Activated CD4-positive, CD25-positive, alpha-beta regulatory T cell treated with anti-CD3 and anti-CD28 coated beads, Interleukin-2, amount 50 U/mL, for 24 hours (primary cell): ENCODE results near the gene FUBP3.

ENCODE experiments used
- ATAC-seq, 2 donors: fragments of 150-1000 bp; cut with Tn5 transposase; one replicate each; pipeline ENCODE4 v1.10.0; 2021; ENCODE audit warnings: mild to moderate bottlenecking in 1 of 2, moderate library complexity in 1 of 2

The FUBP3 gene, protein sequence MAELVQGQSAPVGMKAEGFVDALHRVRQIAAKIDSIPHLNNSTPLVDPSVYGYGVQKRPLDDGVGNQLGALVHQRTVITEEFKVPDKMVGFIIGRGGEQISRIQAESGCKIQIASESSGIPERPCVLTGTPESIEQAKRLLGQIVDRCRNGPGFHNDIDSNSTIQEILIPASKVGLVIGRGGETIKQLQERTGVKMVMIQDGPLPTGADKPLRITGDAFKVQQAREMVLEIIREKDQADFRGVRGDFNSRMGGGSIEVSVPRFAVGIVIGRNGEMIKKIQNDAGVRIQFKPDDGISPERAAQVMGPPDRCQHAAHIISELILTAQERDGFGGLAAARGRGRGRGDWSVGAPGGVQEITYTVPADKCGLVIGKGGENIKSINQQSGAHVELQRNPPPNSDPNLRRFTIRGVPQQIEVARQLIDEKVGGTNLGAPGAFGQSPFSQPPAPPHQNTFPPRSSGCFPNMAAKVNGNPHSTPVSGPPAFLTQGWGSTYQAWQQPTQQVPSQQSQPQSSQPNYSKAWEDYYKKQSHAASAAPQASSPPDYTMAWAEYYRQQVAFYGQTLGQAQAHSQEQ

DNA sequence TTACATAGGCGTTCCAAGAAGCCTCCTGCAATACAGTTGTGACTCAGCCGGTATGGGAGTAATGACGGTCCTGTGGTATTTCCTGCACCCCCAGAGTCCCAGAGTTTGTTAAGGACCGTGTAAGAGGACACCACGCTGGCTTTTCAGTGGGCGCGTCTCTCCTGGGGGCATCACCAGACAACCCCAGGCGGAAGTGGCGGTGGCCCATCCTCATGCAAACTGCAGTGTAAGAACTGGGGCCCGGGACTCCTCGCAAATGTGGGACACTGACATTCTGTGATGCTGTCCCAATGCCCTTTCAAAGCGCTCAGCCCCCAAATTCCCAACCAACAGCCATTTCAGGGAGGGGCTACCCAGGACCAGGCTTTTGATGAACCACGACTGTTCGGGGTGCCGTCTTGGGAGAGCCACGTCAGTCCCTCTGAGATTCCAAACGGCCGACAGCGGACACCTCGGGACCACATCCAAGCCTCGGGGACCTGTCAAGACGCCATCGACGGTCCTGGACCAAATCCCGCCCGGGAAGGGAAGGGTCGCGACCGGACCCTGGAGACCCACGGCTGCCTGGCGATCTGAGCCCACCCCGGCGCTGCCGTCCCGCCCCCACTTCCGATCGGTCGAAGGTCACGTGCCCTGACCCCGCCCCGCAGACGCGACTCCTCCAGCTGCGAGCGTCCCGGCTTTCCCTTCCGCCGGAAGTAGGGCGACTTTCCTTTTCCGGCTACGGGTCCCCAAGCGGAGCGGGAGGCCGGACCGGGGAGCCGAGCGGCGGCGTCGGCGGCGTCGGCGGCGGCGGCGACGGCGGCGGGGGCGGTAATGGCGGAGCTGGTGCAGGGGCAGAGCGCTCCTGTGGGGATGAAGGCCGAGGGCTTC lies at the start of gene FUBP3:
Gene FUBP3 (plus strand): TSS at position 713 of the 873 bp plus-strand sequence. CDS start 104 bp downstream, at position 817.
- ATAC-seq: peak; percentile 93 to 95

DNA sequence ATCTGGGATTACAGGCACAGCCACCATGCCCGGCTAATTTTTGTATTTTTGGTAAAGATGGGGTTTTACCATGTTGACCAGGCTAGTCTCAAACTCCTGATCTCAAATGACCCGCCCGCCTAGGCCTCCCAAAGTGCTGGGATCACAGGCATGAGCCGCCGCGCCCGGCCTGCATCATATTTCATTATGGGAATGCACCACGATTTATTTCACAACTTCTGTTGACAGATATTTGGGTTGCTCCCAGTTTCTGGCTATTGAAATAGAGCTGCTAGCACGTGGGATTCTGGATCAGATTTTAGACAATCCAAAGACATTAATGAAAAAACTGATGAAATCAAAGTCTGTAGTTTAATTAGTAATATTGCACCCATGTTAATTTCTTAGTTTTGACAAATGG lies 48.4 kb upstream of the FUBP3 start:
- no peak for ATAC-seq

DNA sequence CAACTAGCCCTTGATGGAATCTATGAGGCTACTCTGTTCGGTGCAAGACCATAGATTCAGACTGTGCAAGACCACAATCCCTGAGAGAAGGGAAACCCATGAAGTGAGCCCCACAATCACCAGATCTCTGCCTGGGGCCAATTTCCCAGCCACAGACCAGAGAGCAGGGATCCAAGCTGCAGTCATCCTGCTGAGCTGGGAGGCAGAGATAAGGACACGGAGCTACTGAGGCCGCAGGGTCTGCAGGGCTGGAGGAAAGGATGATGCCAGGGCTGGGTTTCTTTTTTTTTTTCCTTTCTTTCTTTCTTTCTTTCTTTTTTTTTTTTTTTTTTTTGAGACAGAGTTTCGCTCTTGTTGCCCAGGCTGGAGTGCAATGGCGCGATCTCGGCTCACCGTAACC lies 47.7 kb upstream of the FUBP3 start:
- no peak for ATAC-seq

DNA sequence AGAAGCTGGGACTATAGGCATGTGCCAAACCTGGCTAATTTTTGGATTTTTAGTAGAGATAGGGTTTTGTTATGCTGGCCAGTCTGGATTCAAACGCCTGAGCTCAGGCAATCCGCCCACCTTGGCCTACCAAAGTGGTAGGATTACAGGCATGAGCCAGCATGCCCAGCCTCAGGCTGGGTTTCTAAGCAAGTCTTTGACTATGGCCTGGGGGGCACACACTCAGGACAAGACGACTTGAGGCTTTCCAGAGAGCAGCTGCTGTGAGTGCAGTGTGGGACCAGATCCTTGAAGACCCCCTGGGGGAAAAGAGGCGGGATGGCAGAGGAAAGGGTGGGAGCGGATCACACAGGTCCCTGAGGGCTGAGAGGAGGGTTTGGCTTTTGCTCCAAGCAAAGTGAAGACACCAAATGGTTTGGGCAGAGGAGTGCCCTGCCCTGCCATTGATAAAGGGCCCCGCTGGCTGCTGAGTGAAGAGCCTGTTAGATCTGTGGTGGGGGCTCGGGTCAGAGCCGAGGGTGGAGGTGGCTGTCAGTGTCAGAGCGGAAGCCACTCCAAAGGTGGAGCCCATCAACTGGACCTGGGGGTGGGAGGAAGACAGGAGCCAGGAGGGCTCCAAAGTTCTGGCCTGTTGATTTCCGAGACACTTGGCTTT lies 46.8 kb upstream of the FUBP3 start:
- no peak for ATAC-seq

DNA sequence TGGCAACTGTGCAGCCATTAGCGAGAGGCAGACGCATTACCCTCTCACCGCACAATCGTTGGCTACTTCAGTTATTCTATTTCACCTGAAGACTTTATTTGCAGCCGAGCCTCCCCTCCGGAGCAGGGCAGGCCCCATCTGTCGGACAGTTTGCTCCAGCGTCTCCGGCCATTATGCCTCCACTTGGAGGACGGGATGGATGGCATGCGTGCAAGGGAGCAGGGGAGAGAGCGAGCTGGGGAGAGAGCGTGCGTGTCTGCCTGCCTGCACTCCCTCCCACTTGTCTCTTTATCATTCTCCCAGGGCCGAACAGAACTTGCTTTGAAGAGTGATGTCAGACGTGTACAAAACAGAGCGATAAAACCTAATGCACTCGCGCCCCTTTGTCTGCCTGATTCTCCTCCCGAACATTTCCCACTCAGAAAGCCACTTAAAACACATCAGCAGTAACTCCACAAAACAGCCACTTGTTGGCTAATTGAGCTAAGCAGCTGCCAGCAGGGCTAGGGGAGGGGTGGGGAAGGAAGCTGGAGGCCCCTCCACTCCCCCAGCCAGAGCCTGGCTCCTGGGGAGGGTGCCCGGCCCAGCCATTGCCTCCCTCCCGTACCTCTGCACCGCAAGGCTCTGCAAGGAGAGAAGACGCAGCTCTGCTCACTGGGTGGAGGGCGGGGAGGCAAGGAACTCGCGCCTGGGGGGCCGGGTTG lies 43.4 kb upstream of the FUBP3 start:
- no peak for ATAC-seq

DNA sequence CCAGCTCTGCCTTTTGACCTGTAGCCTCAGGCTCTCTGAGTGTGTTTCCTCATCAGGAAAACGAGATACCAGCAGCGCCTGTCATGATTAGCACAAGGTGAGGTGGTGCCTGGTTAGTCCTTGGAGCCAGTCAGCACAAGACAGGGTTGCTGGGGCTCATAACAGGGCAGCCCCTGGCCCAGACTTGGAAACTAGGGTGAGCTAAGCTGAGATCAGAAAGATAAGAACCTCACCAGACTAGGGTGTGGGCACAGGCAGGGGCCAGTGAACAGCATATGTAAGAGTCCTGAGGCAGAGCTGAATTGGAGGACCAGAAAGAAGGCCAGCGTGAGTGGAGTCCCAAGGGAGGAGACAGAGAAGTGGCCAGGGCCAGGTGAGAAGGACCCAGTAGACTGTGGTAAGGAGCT lies 42.7 kb upstream of the FUBP3 start:
- ATAC-seq: no peak

DNA sequence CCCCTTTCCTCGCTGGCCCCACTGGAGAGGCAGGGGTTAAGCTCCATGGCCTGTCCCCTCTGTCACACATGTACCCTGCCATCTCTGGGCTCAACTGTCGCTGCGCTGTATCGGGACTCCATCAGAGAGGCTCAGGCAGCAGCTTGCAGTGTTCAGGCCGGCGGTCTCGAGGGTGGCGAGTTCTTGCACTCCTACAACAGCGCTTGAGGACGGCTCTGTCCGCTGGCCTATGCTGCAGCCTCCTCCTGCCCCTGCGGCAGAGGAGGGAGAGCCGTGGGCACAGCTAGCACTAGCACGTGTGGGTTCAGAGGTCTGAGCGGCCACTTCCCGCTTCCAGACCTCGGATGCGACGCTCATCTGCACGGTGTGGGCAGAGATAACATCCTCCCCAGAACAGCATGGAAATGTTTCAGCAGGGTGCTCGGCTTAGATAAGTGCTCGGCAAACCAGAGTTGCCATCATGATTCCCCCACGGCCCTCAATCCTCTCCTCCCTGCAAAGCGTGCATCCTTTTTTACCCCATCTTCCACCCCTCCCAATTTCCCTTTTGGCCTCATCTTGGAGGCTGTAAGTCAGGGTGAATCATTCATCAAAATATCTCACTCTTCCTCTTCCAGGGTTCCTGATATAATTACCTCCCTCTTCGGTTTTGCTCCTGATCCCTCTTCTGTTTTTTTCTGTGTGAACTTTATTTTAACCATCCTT lies 41.9 kb upstream of the FUBP3 start:
- ATAC-seq: peak in 1 of 2 donors; percentile 13

DNA sequence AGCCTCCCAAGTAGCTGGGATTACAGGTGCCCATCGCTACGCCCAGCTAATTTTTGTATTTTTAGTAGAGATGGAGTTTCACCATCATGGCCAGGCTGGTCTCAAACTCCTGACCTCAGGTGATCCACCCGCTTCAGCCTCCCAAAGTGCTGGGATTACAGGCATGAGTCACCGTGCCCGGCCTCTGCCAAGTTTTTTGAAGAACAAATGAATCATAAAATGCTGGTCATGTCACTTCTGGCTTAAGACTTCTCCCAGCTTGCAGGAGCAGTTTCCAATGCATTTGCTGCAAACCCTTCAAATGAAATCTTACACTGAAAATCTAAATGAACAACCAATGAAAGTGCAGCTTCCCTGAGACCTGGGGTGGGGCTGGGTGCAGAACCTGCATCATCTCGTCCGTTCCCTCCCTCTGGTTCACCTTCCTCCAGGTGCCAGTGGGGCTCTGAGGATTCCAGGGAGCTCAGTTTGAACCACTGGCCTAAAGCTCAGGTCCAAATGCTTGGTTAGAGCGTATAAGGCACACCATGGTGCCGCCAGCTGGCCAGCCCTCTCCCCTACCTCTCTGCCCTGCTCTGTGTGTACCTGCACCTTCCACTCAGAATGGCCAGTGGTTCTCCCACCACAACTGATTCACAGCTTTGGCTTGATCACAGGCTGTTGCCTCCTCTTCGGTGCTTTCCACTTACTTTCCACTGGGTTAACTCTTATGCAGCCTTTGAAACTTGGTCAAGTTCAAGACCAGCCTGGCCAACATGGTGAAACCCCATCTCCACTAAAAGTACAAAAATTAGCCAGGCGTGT lies 39.8 kb upstream of the FUBP3 start:
- no peak for ATAC-seq

DNA sequence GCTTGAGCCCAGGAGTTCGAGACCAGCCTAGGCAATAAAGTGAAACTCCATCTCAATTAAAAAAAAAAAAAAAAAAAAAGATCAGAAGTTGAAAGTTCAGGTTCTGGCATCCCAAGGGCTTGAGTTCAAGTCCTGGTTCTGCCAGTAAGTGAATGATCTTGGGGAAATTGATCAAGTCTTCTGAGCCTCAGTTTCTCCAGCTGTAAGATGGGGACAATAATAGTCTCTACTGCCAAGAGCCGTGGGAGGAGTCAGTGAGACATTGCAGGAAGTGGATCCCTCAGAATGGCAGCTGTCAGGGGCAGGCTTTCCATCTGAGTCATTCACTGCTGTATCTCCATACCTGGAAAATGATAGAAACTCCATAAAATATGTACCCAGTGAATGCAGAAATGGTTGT lies 37.8 kb upstream of the FUBP3 start:
- no peak for ATAC-seq

DNA sequence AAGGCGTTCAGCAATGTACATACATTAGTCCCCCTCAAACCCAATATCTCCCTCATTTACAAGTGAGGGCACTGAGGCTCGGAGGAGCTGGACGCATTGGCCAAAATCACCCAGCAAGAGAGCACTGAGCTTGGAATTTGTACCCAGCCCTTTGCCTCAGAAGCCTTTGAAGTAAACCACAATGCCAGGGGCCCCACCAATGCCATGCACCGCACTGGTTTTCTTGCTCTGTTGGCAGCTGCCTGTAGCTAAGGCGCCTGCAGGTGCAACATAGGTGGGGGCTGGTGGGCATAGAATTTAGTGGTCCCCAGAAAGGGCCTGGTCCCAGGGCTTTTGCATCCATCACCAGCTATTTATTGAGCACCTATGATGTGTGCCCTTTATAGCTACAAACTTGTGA lies 37.3 kb upstream of the FUBP3 start:
- ATAC-seq: no peak

DNA sequence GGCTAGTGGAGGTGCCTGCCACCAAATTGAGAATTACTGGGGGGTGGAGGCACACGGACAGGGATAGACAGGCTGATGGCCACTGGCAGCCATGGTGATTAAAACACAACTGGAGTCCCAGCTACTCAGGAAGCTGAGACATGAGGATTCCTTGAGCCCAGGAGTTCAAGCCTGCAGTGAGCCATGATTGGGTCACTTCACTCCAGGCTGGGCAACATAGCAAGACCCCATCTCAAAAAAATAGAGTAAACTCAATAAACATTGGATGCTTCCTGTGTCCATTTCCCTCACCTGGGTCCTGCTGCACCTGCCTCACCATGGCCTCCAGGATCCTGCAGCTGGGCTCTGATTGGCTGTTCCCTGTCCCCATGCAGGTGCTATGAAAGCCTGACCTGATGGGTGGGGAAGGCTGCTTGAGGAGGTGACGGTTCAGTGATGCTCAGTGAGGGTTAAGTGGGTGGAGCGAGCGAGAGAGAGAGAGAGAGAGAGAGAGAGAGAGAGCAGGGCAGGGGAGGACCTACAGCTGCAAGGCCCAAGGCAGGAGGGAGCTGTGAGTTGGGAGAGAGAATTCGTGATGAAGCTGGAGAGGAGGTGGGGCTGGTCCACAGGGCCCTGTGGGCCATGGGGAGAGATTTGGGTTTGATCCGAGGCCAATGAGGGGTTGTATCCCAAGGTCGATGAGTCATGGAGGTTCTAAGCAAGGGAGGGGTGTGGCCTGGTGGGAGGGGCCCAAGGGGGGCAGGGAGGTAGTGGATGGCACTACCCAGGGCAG lies 36.7 kb upstream of the FUBP3 start:
- no peak for ATAC-seq

DNA sequence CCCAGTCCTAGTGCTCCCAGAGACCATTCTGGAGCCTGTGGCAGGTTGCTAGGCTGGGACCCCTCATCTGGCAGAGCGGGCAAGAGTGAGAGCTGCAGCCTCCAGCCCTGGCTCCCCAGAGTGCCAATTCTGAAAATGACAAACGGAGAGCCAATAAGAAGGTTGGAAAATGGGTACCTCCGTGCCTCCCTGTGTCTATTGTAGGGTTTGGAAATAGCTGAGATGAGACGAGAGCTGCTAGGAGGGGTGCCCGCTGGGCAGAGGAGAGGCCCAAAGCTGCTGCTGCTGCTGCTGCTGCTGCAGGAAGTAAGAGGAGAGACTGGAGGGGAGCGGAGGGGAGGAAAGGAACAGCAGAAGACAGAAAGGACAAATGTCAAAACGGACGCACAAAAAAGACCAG lies 36.0 kb upstream of the FUBP3 start:
- ATAC-seq: no peak

DNA sequence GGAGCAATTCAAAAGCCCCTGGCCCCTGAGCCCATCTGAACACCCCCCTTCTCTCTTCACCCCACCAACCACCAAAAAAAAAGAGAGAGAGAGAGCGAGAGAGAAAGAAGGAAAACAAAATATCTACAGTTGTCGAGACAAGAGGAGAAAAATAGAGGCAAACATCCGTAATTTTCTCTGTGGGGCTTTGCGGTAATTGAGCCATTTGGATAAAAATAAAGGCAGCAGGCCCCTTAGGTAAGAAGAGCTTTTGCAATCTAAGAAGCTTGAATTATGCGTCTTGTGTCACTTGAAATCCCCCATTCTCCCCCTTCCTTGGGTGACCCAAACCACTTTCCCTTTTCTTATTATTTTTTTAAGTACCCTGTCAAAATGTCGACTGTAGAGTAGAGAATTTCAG lies 35.5 kb upstream of the FUBP3 start:
- no peak for ATAC-seq

DNA sequence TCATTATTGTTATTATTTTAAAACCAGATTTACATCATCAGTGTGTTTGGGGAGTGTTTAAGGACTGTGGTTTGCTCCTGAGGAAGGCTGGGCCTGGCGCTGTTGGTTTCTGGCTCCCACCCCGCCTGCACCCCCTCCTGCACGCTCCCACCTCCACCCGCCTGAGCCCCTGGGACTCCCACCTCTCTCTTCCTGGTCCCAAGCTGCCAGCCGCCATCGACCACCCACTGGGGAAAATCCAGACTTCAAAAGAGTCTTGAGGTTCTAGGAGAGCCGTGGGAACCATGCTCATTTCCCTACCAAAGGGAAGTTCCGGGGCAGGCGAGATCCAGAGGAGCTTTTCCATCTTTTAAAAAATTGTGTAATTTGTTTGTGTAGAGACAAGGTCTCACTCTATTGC lies 35.0 kb upstream of the FUBP3 start:
- no peak for ATAC-seq

DNA sequence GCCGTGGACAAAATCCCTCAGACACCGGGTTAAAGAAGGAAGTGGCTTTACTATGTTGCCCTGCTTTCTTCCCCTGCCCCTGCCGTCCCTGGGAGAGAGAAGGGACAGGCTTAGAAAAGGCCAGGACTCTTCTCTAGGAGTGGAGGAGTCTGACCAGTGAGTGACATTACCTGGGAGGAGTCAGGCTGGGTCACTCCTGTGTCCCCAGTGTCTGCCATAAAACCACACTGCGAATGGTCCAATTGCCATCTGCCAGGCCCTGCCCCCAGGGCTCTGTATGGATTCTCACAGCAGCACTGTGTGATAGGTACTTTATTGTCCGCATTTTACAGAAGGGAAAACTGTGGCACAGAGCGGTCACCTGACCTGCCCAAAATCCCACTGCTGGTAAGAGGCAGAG lies 31.3 kb upstream of the FUBP3 start:
- ATAC-seq: no peak

DNA sequence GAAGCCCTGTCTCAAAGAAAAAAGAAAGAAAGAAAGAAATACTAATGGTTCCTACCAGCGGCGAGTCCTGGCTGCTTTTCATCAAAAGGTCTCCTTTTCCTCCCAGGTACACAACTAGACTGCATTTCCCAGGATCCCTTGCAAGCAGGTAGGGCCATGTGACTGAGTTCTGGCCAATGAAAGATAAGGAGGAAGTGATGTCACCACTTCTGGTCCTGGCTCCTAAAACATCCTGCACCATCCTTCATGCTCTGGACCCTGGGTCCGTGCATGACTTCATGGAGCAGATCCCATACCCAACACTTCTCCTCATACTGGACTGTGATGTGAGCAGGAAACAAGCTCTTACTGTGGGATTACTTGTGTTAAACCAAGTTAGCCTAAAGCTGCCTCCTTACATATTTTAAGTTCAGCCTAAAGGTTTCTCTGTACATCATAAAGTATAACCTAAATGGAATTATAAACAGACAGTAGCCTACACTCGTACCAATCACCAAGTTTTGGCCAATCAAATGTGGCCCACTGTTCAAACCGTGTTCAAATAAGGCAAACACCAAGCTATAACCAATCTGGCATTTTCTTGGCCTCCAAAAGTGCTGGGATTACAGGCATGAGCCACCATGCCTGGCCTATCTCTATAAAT lies 30.2 kb upstream of the FUBP3 start:
- no peak for ATAC-seq

DNA sequence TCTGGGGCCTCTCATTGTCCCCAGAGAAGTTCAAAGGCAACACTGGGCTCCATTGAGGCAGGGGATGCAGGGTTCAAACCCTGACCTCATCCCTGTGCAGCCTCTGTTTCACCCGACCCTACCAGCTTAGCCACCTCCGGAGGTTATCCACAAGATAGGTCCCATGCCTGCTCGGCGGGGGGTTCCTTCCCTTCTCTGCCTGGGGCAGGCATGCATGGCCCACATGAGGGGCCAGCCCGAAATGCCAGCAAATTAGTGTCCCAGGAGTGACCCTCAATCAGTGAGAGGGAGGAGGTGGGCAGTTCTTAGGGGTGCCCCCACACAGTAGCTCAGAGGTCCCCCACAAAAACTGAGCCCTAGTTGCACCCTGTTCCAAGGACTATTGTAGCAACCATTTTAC lies 24.8 kb upstream of the FUBP3 start:
- no peak for ATAC-seq

DNA sequence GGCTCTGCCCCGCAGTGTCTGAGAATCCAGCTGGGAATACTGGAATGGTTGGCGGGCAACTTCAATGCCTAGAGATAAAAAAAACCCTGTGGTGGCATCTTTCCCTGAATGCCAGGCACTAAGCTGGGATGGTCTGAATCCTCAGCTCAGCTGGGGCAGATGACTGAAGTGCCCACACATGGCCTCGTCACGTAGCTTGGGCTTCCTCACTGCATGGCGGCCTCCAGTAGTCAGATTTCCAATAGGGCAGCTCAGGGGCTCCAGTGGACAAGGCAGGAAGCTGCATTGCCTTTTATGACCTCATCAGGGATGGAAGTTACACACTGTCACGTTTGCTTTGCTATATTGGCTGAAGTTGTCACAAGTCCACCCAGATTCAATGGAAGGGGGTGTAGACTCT lies 24.3 kb upstream of the FUBP3 start:
- ATAC-seq: no peak

DNA sequence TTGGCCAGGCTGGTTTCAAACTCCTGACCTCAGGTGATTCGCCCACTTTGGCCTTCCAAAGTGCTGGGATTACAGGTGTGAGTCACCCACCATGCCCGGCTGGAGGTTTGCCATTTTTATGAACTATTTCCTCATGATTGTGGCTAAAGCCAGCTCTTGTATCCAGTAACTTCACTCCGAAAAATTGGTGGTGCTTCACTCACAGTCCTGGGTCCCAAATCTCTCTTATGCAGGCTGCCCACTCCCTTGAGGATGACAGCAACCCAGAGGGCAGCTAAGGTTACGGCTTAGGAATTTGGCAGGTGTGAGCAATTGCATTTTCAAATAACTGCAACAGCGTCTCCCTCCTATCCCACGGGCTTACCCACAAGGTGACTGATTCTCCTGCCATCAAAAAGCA lies 23.4 kb upstream of the FUBP3 start:
- no peak for ATAC-seq
